GM12878 (cell line): ENCODE measurements around the gene EEF2KMT. TPM values are rescaled to one million over a fixed set of nuclear protein-coding genes. Genes with fewer than 3 reads are reported as not detected.
"Not testable (repeated sequence)": the region's sequence is repeated elsewhere in the genome, so short reads cannot be mapped to it uniquely, and the experiment has no call there.

ENCODE experiments used
- ATAC-seq: fragments of 200-7000 bp; cut with Tn5 transposase; 3 replicates; pipeline ENCODE4 v1.9.1; 2020; ENCODE audit warnings: mild to moderate bottlenecking, moderate library complexity
- BruUV-seq: library from RNA; stranded (reverse); fragments of 400-500 nt; replicated peaks from 2 replicates; lab custom pipeline; 2021; lab: Mats Ljungman, UMichigan
- CTCF ChIA-PET: fragments of 300-600 bp; sonication (Branson Sonifier 250); formaldehyde crosslinking; extraction: SDS; loops from one replicate; lab custom pipeline; 2021; ENCODE audit warnings: inconsistent platforms; lab: Yijun Ruan, JAX
- POLR2A ChIA-PET: fragments of 350-600 bp; formaldehyde crosslinking; extraction: SDS; loops from one replicate; lab custom pipeline; 2021; ENCODE audit warnings: inconsistent platforms; lab: Charles Lee
- RAD21 ChIA-PET: fragments of 300-600 bp; sonication (Branson Sonifier 250); formaldehyde crosslinking; loops from one replicate; lab custom pipeline; 2023; ENCODE audit warnings: antibody characterized with exemption; ENCODE audit not compliant: unreplicated experiment; lab: Charles Lee
- SMC1A ChIA-PET: fragments of 300-600 bp; sonication (Branson Sonifier 250); formaldehyde crosslinking; loops from one replicate; lab custom pipeline; 2023; ENCODE audit not compliant: unreplicated experiment, uncharacterized antibody; lab: Charles Lee
- DNase-seq: peaks from one replicate; pipeline ENCODE4 v3.0.0-alpha.2; 2011; ENCODE audit warnings: low read depth, low spot score
- FAIRE-seq: peaks from 3 replicates; lab custom pipeline; 2011; peaks lifted over from hg19 to GRCh38; lab: Jason Lieb, UNC
- H2AFZ ChIP-seq: 2 replicates; pipeline ENCODE4 v1.6.0; 2011; ENCODE audit warnings: low read depth, low read length, control low read depth; ENCODE audit not compliant: control insufficient read depth
- H3K27ac ChIP-seq: 2 replicates; pipeline ENCODE4 v1.5.1; 2011; ENCODE audit warnings: control low read depth; ENCODE audit not compliant: control insufficient read depth, insufficient read depth
- H3K27me3 ChIP-seq, 2 experiments: replicated peaks in 1 of 2; 2 replicates each; pipeline versions ENCODE4 v1.6.0 to v1.6.1; 2011; ENCODE audit warnings: low read length in 1 of 2; ENCODE audit not compliant: control insufficient read depth in 2 of 2, insufficient read depth in 2 of 2
- H3K36me3 ChIP-seq, 2 experiments: 2 replicates each; pipeline ENCODE4 v1.5.1; 2011; ENCODE audit warnings: low read length in 1 of 2; ENCODE audit not compliant: control insufficient read depth in 2 of 2, insufficient read depth in 2 of 2
- H3K4me1 ChIP-seq: 2 replicates; pipeline ENCODE4 v1.6.1; 2011; ENCODE audit warnings: mild to moderate bottlenecking, low read length, moderate library complexity, mixed read lengths; ENCODE audit not compliant: control insufficient read depth, insufficient read depth
- H3K4me2 ChIP-seq: 2 replicates; pipeline ENCODE4 v1.6.0; 2011; ENCODE audit warnings: control low read depth; ENCODE audit not compliant: control insufficient read depth, insufficient read depth
- H3K4me3 ChIP-seq: fragments of 200-600 bp; sonication (generic); 2 replicates; pipeline ENCODE4 v1.5.1; 2016
- H3K79me2 ChIP-seq: 2 replicates; pipeline ENCODE4 v1.6.0; 2011; ENCODE audit warnings: low read length; ENCODE audit not compliant: control insufficient read depth, insufficient read depth
- H3K9ac ChIP-seq: 2 replicates; pipeline ENCODE4 v1.8.0; 2011; ENCODE audit warnings: low read length, control low read depth, mixed read lengths; ENCODE audit not compliant: control insufficient read depth, insufficient read depth
- H3K9me3 ChIP-seq: replicated peaks from 3 replicates; pipeline ENCODE4 v1.5.1; 2011; ENCODE audit warnings: mild to moderate bottlenecking, low read length; ENCODE audit not compliant: control insufficient read depth, insufficient read depth
- H4K20me1 ChIP-seq: 2 replicates; pipeline ENCODE4 v1.6.0; 2011; ENCODE audit not compliant: control insufficient read depth, insufficient read depth
- WGBS: methylation state at CpG from one replicate; pipeline ENCODE4 v1.1.6; 2016; ENCODE audit warnings: low lambda C conversion rate; ENCODE audit not compliant: insufficient replicate concordance, insufficient coverage; ENCODE audit errors: missing lambda C conversion rate; 5-methylcytosine and 5-hydroxymethylcytosine counted together
- in situ Hi-C: fragments of 300-500 bp; cut with MboI; formaldehyde crosslinking; loops from 9 replicates; pipeline ENCODE4 v1.14.3; 2018; ENCODE audit warnings: mixed read lengths
- intact Hi-C: fragments of 100-400 bp; cut with micrococcal nuclease; formaldehyde crosslinking; loops from one replicate; pipeline ENCODE4 v1.14.2; 2022; ENCODE audit not compliant: unreplicated experiment
- polyA plus RNA-seq, 11 experiments: library from polyadenylated mRNA; depleted of rRNA in 4 of 11; unstranded in 6 of 11; stranded (reverse) in 5 of 11; fragments of >200 nt; fragmentation: Nextera tagmentation in 4 of 11; fragmentation: Illumina TruSeq in 1 of 11; extraction: Ambion mirVana in 4 of 11; extraction: Trizol in 1 of 11; gene quantifications; 1 replicate in 1 of 11; 2 replicates in 10 of 11; pipeline versions ENCODE4 v1.2.1 to v1.2.3, GENCODE V29; 2011 to 2016; ENCODE audit warnings: inconsistent platforms in 2 of 11, missing spikeins in 2 of 11, low read depth in 1 of 11
- total RNA-seq, 4 experiments: library from RNA; depleted of rRNA in 3 of 4; stranded (reverse); fragments of >200 nt in 3 of 4; fragmentation: Illumina TruSeq in 1 of 4; extraction: Trizol in 1 of 4; gene quantifications; 2 replicates each; pipeline versions ENCODE4 v1.2.1 to v1.2.3, GENCODE V29; 2013 to 2021

EEF2KMT gene
- total and polyA plus RNA-seq, 10 of the 15 experiments (the other 5 are each of a cell fraction or from before 2014, with no cell fraction given): 3.8 to 28.1 (median 14.3) TPM

DNA sequence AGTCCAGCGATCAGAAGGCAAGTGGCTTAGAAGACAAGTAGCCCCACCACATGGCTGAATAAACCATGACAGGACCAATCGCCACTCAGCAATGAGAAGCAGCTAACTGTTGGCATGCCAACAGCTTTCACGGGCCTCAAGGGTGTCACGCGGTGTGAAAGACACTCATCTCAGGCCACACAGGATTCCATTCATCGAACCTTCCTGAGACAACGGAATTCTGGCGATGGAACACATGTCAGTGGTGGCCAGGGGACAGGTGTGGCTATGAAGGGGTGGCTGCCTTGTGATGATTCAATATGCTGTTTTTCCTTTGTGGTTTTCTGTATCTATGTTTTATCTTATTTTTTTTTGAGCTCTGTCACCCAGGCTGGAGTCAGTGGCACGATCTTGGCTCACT is 7.0 kb downstream of the EEF2KMT start:
- POLR2A ChIA-PET: not testable (repeated sequence)

DNA sequence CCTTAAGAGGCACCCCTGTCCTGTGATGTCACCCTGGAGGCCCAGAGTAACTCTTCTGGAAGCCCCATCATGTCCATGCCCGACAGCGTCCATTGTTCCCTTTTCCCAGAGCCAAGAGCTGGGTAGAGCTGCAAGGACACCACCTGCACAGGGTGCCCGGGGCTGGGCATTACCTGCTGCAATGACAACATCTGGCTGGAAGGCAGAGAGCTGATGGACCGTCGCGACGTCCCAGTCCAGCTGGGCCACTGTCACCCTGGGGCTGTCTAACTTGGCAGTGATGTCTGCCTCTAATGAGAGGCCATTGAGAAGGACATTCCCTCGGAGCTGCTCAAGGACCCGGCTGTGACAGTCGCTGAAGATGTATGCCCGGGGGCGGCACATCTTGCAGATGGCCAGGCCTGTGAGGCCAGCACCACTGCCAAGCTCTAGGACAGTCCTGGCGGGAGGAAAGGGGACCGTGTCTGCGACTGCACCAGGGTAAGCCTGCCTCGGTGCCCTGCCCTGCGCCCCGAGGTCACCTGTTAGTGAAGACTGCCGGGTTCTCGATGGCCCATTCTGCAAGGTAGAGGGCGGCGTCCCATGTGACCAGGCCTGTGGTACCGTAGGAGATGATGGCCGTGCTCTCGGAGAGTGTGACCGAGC is 7.6 kb downstream of the EEF2KMT start:
- SMC1A ChIA-PET: not testable (repeated sequence)
- intact Hi-C loops: loop anchor here (5.0 to 10.0 kb wide), 4 partner anchors 65 to 245 kb away; partner anchors contain the start of genes GLYR1, SEC14L5 and UBN1

More for the DNA sequence above, 7.0 kb downstream of the EEF2KMT start:
- H3K36me3 ChIP-seq, H3K4me1 ChIP-seq, DNase-seq, H3K79me2 ChIP-seq, H3K4me2 ChIP-seq, H3K4me3 ChIP-seq, in situ Hi-C loops, H4K20me1 ChIP-seq, BruUV-seq, FAIRE-seq, H3K9ac ChIP-seq, RAD21 ChIA-PET, H3K9me3 ChIP-seq, H3K27me3 ChIP-seq, ATAC-seq, H2AFZ ChIP-seq, SMC1A ChIA-PET, H3K27ac ChIP-seq: not testable (repeated sequence)
- CTCF ChIA-PET: interaction anchor here (2.9 kb wide), 1 partner anchor 34 kb away, joined by 13 read pairs; no protein-coding TSS in a partner anchor
- intact Hi-C loops: loop anchor here (5.0 to 10.0 kb wide), 4 partner anchors 64 to 246 kb away; partner anchors contain the start of genes GLYR1, SEC14L5 and UBN1
- WGBS: 97% methylated on average over 9 of the region's 9 CpGs

DNA sequence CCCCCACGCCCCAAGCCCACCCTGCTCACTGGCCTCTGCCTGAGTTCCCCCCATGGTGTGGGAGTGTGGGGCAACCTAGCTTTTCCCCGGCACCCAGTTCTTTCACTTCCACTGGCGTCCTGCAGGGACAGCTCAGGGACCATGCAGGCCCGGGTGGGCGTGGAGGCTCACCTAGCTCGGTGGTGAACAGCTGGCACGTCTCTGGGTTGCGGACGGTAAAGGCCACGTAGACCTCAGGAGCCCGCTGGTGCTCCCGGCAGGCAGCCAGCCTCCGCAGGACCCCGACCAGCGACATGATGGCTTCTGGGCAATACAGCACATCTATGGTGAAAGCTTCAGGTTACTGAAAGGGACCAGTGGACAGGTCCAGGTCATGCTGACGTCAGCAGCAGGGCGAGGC is 8.7 kb downstream of the EEF2KMT start:
- DNase-seq, H3K9me3 ChIP-seq, RAD21 ChIA-PET, H3K9ac ChIP-seq, FAIRE-seq, H3K27me3 ChIP-seq, POLR2A ChIA-PET, H2AFZ ChIP-seq, H3K27ac ChIP-seq, CTCF ChIA-PET, H3K4me1 ChIP-seq, ATAC-seq, H3K4me2 ChIP-seq, H3K79me2 ChIP-seq, H3K36me3 ChIP-seq, intact Hi-C loops, H3K4me3 ChIP-seq, H4K20me1 ChIP-seq, BruUV-seq, SMC1A ChIA-PET: not testable (repeated sequence)
- 84% methylated on average over 16 of the region's 17 CpGs for WGBS
- in situ Hi-C loops: loop anchor here (10.0 kb wide), 1 partner anchor 244 kb away; the partner anchor contains the start of genes GLYR1 and UBN1

More for the DNA sequence above, 7.6 kb downstream of the EEF2KMT start:
- FAIRE-seq, DNase-seq, H3K27ac ChIP-seq, POLR2A ChIA-PET, H3K4me2 ChIP-seq, BruUV-seq, H3K9ac ChIP-seq, H3K4me3 ChIP-seq, H4K20me1 ChIP-seq, H3K4me1 ChIP-seq, H3K79me2 ChIP-seq, H3K36me3 ChIP-seq, H3K9me3 ChIP-seq, H2AFZ ChIP-seq, CTCF ChIA-PET, H3K27me3 ChIP-seq, RAD21 ChIA-PET, ATAC-seq: not testable (repeated sequence)
- WGBS: 97% methylated on average over 21 of the region's 26 CpGs
- in situ Hi-C loops: loop anchor here (10.0 kb wide), 1 partner anchor 245 kb away; the partner anchor contains the start of genes GLYR1 and UBN1
